Memory B cell (primary cell): ENCODE measurements around the gene FADD.

ENCODE experiments used
- ATAC-seq: fragments of 150-1000 bp; cut with Tn5 transposase; 2 replicates; pipeline ENCODE4 v1.10.0; 2021; ENCODE audit warnings: low read depth, mild to moderate bottlenecking, moderate library complexity
- DNase-seq, 2 donors: peaks; one replicate each; pipeline ENCODE4 v3.0.0; 2022; ENCODE audit warnings: low spot score in 2 of 2
- H3K27ac Mint-ChIP-seq: one replicate; pipeline ENCODE4 v1.8.0; 2022; ENCODE audit warnings: mild to moderate bottlenecking, moderate library complexity, mixed read lengths
- H3K27me3 Mint-ChIP-seq: one replicate; pipeline ENCODE4 v1.8.0; 2022; ENCODE audit warnings: mixed read lengths
- H3K36me3 Mint-ChIP-seq: one replicate; pipeline ENCODE4 v1.8.0; 2022; ENCODE audit warnings: mild to moderate bottlenecking, mixed read lengths
- H3K4me1 Mint-ChIP-seq: one replicate; pipeline ENCODE4 v1.8.0; 2022; ENCODE audit warnings: mixed read lengths
- H3K4me3 Mint-ChIP-seq: one replicate; pipeline ENCODE4 v1.8.0; 2022; ENCODE audit warnings: mild to moderate bottlenecking, moderate library complexity, mixed read lengths
- H3K9me3 Mint-ChIP-seq: one replicate; pipeline ENCODE4 v1.8.0; 2022; ENCODE audit warnings: mixed read lengths

The FADD gene

DNA sequence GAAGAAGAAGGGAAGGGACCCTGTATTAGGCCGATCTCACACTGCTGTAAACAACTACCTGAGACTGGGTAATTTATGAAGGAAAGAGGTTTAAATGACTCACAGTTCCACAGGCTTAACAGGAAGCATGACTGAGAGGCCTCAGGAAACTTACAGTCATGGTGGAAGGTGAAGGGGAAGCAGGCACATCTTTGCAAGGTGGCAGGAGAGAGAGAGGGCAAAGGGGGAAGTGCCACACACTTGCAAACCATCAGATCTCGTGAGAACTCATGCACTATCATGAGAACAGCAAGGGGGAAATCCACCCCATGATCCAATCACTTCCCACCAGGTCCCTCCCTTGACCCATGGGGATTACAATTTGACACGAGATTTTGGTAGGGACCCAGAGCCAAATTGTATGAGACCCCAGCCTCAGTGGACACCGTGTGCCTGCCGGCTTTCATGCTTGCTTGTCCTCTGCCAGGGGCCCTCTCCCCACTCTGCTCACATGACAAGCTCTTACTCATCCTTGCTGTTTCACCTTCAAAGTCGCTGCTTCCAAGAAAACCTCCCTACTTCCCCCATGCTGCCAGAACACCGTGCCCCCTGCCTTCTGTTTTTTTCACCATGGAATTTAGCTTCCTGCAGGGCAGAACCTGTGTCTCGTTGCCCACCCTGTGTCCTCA is 44.1 kb downstream of the FADD start:
- peaks cover 4% of the 10 kb centered on the region for H3K9me3 Mint-ChIP-seq
- H3K4me1 Mint-ChIP-seq = no peaks in the 10 kb centered on the region
- no peak overlapping the region for H3K27ac Mint-ChIP-seq
- H3K36me3 Mint-ChIP-seq = no peaks in the 10 kb centered on the region
- ATAC-seq (peak; percentile 31), DNase-seq (no peak)
- peaks cover 14% of the 10 kb centered on the region for H3K27me3 Mint-ChIP-seq
- H3K4me3 Mint-ChIP-seq = no peak overlapping the region

DNA sequence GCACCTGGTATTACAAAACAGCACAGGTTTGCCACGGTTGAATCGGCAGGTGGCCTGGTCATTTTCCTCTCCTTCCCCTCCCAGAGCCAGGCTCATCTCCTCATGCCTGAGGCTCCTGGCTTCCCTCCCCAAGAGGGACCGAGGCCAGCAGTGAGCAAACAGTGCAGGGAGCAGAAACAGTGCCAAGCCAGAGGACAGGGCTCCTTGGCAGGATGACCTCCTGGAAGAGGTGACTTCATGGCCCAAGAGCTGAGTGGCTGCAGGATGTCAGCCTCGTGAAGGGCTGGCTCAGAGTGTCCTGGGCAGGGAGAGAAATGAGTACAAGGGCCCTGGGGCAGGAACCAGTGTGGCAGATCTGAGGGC is 44.6 kb downstream of the FADD start:
- H3K4me1 Mint-ChIP-seq = peaks cover under 1% of the 10 kb centered on the region
- H3K4me3 Mint-ChIP-seq = no peak overlapping the region
- H3K27ac Mint-ChIP-seq = no peak overlapping the region
- no peak for DNase-seq
- no peaks in the 10 kb centered on the region for H3K36me3 Mint-ChIP-seq
- H3K27me3 Mint-ChIP-seq = peaks cover 12% of the 10 kb centered on the region
- H3K9me3 Mint-ChIP-seq = peaks cover 4% of the 10 kb centered on the region
- no peak for ATAC-seq

DNA sequence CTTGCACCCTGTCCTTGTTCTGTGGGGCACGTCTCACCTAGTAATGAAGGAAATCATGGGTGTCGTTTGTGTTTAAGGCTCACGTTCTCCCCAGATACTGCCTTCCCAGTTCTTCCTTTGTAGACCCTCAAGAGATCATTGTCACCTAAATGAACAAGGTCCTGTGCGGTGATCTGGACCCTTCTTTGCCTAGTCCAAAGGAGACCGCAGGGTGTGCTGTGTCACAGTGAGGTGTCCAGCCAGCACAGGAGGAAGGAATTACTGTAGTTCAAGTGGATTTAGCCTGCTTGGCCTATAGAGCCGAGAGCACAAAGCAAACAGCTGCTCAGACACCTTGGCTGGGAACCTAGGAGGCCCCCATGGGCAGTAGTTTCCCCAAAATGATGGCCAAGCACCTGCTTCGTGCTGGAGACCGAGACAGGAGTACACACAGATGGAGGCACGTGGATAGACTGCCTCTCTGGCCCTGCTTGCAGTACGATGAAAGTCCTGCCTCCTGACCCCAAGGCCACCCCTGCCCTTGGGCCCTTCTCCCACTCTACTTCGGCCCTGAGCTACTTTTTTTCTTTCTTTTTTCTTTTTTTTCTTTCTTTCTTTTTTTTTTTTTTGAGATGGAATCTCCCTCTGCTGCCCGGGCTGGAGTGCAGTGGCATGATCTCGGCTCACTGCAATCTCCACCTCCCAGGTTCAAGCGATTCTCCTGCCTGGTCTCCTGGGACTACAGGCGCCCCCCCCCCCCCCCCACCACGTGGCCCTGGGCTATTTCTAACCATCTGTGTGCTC is 48.0 kb downstream of the FADD start:
- no peak overlapping the region for H3K27ac Mint-ChIP-seq
- ATAC-seq = no peak
- peaks cover 8% of the 10 kb centered on the region for H3K4me1 Mint-ChIP-seq
- H3K9me3 Mint-ChIP-seq = peaks cover 2% of the 10 kb centered on the region
- H3K4me3 Mint-ChIP-seq = no peak overlapping the region
- H3K36me3 Mint-ChIP-seq = no peaks in the 10 kb centered on the region
- H3K27me3 Mint-ChIP-seq = peaks cover 13% of the 10 kb centered on the region
- DNase-seq = no peak

DNA sequence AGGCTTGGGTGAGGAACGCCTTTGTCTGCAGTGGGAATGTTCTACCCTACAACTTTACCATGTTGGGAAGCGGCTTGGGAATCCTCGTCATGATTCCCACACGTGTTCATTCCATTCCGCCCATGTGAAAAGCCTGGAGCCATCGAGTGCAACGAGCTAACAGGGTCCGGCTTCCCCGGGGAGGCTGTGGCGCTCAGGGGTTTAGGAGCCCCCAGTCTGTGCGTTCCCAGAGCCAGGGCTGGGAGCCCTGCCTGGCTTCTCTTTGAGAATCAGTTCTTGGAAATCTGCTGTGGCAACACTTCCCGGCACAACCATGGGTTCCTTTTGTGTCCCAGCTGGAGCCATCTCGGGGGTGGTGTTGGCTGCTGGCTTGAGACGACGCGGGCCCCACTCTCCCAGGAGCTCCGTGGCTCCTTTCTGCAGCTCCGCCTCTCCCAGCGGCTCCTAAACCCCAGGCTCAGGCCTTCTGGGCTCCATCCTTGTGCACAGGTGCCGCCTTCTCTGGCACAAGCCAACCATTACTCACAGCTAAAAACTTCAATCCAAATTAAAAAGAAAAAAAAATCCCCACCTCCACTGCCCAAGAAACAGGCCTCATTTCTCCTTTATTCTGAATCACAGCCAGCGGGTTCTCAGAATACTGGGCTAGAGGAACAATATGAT is 48.7 kb downstream of the FADD start:
- ATAC-seq (no peak), DNase-seq (no peak)
- H3K4me3 Mint-ChIP-seq = no peak overlapping the region
- H3K4me1 Mint-ChIP-seq = peaks cover 8% of the 10 kb centered on the region
- H3K27me3 Mint-ChIP-seq = peaks cover 13% of the 10 kb centered on the region
- H3K9me3 Mint-ChIP-seq = peaks cover 2% of the 10 kb centered on the region
- no peaks in the 10 kb centered on the region for H3K36me3 Mint-ChIP-seq
- H3K27ac Mint-ChIP-seq = no peak overlapping the region

DNA sequence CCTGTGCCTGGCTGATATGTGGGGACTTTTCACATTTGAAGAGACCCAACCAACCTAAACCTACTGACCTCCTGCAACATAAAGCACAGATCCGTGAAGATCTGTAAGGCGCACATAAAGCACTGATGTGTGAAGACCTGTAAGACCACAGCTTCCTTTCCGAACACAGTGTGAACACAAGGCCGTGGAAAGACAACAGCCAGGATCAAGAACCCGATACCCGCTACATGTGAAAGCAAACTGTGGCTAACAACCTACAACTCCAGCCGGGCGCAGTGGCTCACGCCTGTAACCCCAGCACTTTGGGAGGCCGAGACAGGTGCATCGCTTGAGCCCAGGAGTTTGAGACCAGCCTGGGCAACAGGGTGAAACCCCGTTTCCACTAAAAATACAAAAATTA is 49.7 kb downstream of the FADD start:
- peaks cover 8% of the 10 kb centered on the region for H3K4me1 Mint-ChIP-seq
- DNase-seq (no peak), ATAC-seq (peak; percentile 68)
- no peaks in the 10 kb centered on the region for H3K36me3 Mint-ChIP-seq
- H3K9me3 Mint-ChIP-seq = no peaks in the 10 kb centered on the region
- H3K4me3 Mint-ChIP-seq = no peak overlapping the region
- no peak overlapping the region for H3K27ac Mint-ChIP-seq
- H3K27me3 Mint-ChIP-seq = peaks cover 13% of the 10 kb centered on the region

DNA sequence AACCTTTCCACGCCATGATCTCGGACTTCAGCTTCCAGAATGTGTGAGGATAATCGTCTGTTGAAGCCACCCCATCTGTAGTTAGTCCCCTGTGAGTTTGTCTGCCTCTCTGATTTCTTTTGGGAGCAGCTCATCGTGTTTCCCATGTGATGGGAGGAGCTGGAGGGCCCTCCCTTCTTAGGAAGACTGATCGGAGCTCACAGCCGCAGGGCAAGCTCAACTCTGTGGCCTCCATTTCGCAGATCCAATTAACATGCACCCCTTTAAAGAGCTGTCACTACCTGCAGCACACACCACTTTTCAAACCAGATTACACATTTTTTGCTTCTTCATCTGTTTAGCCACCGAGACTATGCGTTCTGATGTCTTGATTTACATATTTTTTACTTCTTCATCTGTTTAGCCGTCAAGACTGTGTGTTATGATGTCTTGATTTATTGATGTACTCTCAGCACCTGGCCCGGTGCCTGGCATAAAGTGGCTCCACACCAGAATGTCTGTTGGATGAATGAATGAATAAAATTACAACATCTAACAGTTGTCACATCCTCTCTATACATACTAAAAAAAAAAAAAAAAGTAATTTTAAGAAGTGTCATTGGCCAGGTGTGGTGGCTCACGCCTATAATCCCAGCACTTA is 52.5 kb downstream of the FADD start:
- no peak for DNase-seq
- Mint-ChIP-seq H3K36me3 (no peaks in the 10 kb centered on the region), H3K9me3 (no peaks in the 10 kb centered on the region), H3K27ac (no peak overlapping the region), H3K4me3 (no peak overlapping the region), H3K4me1 (peaks cover 8% of the 10 kb centered on the region), H3K27me3 (peaks cover 13% of the 10 kb centered on the region)
- ATAC-seq = no peak
